Osteocyte (in vitro differentiated cells): Measurements from ENCODE around the gene CNTN6. TPM values are rescaled to one million over a fixed set of nuclear protein-coding genes. Genes with fewer than 3 reads are reported as not detected.
A peak's percentile ranks its signal among the peaks of the same experiment; 100 is the strongest.

Source experiments
- DNase-seq: peaks from one replicate; pipeline ENCODE4 v3.0.0; 2021; ENCODE audit warnings: mixed read lengths; ENCODE audit not compliant: unreplicated experiment; ENCODE audit errors: extremely low spot score
- H3K27ac Mint-ChIP-seq: one replicate; pipeline ENCODE4 v1.8.0; 2021; ENCODE audit warnings: mild to moderate bottlenecking, mixed read lengths; ENCODE audit not compliant: unreplicated experiment
- H3K27me3 Mint-ChIP-seq: one replicate; pipeline ENCODE4 v1.8.0; 2021; ENCODE audit warnings: mixed read lengths; ENCODE audit not compliant: unreplicated experiment
- H3K36me3 Mint-ChIP-seq: one replicate; pipeline ENCODE4 v1.8.0; 2021; ENCODE audit warnings: mixed read lengths; ENCODE audit not compliant: unreplicated experiment
- H3K4me1 Mint-ChIP-seq: one replicate; pipeline ENCODE4 v1.8.0; 2021; ENCODE audit warnings: mixed read lengths; ENCODE audit not compliant: unreplicated experiment
- H3K4me3 Mint-ChIP-seq: one replicate; pipeline ENCODE4 v1.8.0; 2021; ENCODE audit warnings: mild to moderate bottlenecking, moderate library complexity, mixed read lengths; ENCODE audit not compliant: unreplicated experiment
- H3K9me3 Mint-ChIP-seq: one replicate; pipeline ENCODE4 v1.8.0; 2021; ENCODE audit warnings: mixed read lengths; ENCODE audit not compliant: unreplicated experiment
- CTCF ChIP-seq: fragments of 200-600 bp; sonication (generic); IDR thresholded peaks from 2 replicates; pipeline ENCODE4 v1.5.0; 2021; ENCODE audit warnings: antibody characterized with exemption, mild to moderate bottlenecking, moderate library complexity
- total RNA-seq: library from RNA; stranded (reverse); gene quantifications from 2 replicates; pipeline ENCODE4 v1.2.1, GENCODE V29; 2021

Gene CNTN6
- total RNA-seq, 1 donor from 2014 or later: 27.5 TPM

DNA sequence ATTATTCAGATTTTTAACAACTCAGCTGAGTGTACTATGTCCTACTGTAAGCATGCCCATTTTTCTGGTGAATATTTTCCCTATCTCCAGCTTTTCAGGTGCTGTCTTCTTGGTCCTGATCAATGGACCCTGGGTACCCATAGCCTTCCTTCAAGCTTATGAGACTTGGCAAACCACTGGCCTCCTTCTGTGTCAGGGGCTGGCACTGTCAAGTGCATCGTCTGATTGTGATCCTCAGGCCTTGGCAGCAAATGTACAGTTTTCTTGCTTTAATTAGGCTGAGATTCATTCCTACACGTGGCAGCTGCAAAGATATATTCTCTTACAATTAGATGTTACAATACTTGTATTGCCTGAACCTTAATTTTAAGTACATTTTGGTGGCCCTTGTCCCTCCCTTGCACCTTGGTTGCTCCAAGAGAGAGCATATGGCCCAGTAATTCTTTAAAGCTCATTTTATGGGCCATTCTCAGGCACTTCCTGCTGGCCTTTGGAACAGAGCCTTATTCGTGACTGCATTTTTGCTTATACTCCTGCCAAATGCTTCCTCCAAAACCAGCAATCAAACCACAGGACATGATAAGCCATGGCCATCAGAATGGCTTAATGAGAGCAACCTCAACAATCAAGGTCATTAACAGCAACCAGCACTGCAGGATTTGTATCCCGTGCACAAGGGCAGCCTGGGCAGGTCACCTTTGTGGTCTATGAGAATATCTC is 179.9 kb downstream of the CNTN6 start:
- Mint-ChIP-seq H3K4me1 (peaks cover 19% of the 10 kb centered on the region), H3K4me3 (no peak overlapping the region), H3K27me3 (no peaks in the 10 kb centered on the region), H3K27ac (no peak overlapping the region), H3K36me3 (peaks cover 6% of the 10 kb centered on the region), H3K9me3 (peaks cover 4% of the 10 kb centered on the region)
- no peak for DNase-seq
- TF ChIP-seq CTCF: no peak

GRCh38 chr3:1275495-1275894 is 182.7 kb downstream of the CNTN6 start:
- DNase-seq: no peak
- H3K4me3 Mint-ChIP-seq: no peak overlapping the region
- peak; percentile 31 for TF ChIP-seq CTCF
- no peak overlapping the region for H3K27ac Mint-ChIP-seq
- H3K36me3 Mint-ChIP-seq: peaks cover 6% of the 10 kb centered on the region
- peaks cover 4% of the 10 kb centered on the region for H3K9me3 Mint-ChIP-seq
- H3K4me1 Mint-ChIP-seq: peaks cover 2% of the 10 kb centered on the region
- no peaks in the 10 kb centered on the region for H3K27me3 Mint-ChIP-seq

DNA sequence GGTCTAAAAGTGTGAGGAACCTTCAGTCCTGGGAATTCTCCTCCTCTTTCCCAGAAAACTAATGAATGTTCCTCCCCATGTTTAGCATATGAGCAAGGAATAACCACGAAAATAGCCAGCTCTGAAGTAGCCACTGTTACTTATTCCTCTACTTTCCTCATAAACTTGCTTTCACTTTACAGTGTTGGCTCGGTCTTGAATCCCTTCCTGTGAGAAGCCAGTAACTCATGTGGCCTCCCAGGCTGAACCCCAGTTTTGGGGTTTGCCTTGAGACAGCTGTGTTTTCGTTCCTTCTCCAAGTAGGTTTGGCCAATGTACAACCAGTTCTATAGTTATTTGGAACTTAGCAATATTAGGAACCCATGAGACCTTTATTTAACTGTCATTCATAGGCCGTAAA is 195.0 kb downstream of the CNTN6 start:
- H3K27me3 Mint-ChIP-seq: no peaks in the 10 kb centered on the region
- H3K9me3 Mint-ChIP-seq: no peaks in the 10 kb centered on the region
- no peaks in the 10 kb centered on the region for H3K4me1 Mint-ChIP-seq
- DNase-seq: no peak
- no peak overlapping the region for H3K27ac Mint-ChIP-seq
- TF ChIP-seq CTCF: no peak
- H3K4me3 Mint-ChIP-seq: no peak overlapping the region
- H3K36me3 Mint-ChIP-seq: peaks cover 8% of the 10 kb centered on the region

- no peaks in the 10 kb centered on the region for H3K27me3 Mint-ChIP-seq
- TF ChIP-seq CTCF: no peak
Measured at GRCh38 chr3:1288805-1289494, 196.1 kb downstream of the CNTN6 start.

DNA sequence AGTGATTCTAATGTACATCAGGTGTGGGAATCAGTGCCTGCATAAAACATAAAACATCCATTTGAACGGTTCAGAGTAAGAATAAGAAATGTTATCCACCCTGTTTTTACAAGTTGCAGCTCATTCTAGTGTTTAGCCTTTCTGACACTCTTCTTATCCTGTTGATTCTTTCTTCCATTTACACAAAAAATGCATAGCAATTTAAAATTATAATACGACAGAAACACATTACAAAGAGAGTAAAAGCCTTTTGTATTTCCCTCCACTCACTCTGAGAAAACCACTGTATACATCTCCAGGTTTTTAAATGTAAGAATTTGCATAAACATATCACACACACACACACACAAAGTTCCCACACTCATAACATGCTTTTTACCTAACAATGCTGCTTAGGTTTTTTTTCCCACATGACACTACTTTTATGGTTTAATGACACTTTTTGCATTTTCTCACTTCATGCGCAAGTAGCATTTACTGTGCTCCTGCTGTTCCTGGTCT is 199.8 kb downstream of the CNTN6 start:
- H3K4me3 Mint-ChIP-seq: no peak overlapping the region
- H3K9me3 Mint-ChIP-seq: no peaks in the 10 kb centered on the region
- no peak overlapping the region for H3K27ac Mint-ChIP-seq
- no peak for DNase-seq
- H3K4me1 Mint-ChIP-seq: peaks cover 5% of the 10 kb centered on the region
- peaks cover 9% of the 10 kb centered on the region for H3K36me3 Mint-ChIP-seq
- no peaks in the 10 kb centered on the region for H3K27me3 Mint-ChIP-seq
- no peak for TF ChIP-seq CTCF

More at GRCh38 chr3:1288805-1289494, 196.1 kb downstream of the CNTN6 start:
- no peak for DNase-seq
- Mint-ChIP-seq H3K4me3 (no peak overlapping the region), H3K9me3 (no peaks in the 10 kb centered on the region), H3K4me1 (peaks cover 3% of the 10 kb centered on the region), H3K27ac (no peak overlapping the region), H3K36me3 (peaks cover 8% of the 10 kb centered on the region)
